Stomach smooth muscle (tissue), 2 donors: ENCODE results near the gene SLC12A7.
A peak's percentile ranks its signal among the peaks of the same experiment; 100 is the strongest.
"Not testable (repeated sequence)": the region's sequence is repeated elsewhere in the genome, so short reads cannot be mapped to it uniquely, and the experiment has no call there.

ENCODE experiments used
- H3K27ac ChIP-seq: one replicate; pipeline ENCODE4 v1.7.0; 2013; ENCODE audit warnings: mild to moderate bottlenecking, low read length, inconsistent platforms
- H3K27me3 ChIP-seq, 2 donors: one replicate each; pipeline ENCODE4 v1.7.0; 2013; ENCODE audit warnings: low read length in 2 of 2; ENCODE audit not compliant: insufficient read depth in 2 of 2, control insufficient read depth in 1 of 2
- H3K36me3 ChIP-seq, 2 donors: one replicate each; pipeline ENCODE4 v1.7.0; 2013; ENCODE audit warnings: low read length in 2 of 2; ENCODE audit not compliant: control insufficient read depth in 2 of 2, insufficient read depth in 2 of 2
- H3K4me1 ChIP-seq: one replicate; pipeline ENCODE4 v1.7.0; 2013; ENCODE audit warnings: low read length; ENCODE audit not compliant: control insufficient read depth, insufficient read depth
- H3K4me3 ChIP-seq, 2 donors: one replicate each; pipeline ENCODE4 v1.7.0; 2013; ENCODE audit warnings: low read length in 2 of 2
- H3K9ac ChIP-seq, 2 donors: one replicate each; pipeline ENCODE4 v1.7.0; 2013; ENCODE audit warnings: low read length in 2 of 2, mild to moderate bottlenecking in 1 of 2
- H3K9me3 ChIP-seq, 2 donors: one replicate each; pipeline ENCODE4 v1.7.0; 2013; ENCODE audit warnings: low read length in 2 of 2; ENCODE audit not compliant: control insufficient read depth in 2 of 2
- donor health status: healthy.
- donor health status: Pancreatic carcinoma.

The SLC12A7 gene

GRCh38 chr5:1111727-1112289 lies at the start of gene SLC12A7:
Gene SLC12A7 (minus strand): TSS chr5:1112063. CDS start chr5:1111991, 72 bp downstream.
- peaks cover 40% of the 10 kb centered on the region for H3K4me1 ChIP-seq
- H3K9me3 ChIP-seq = no peaks in the 10 kb centered on the region
- peak within 1 kb of the TSS; percentile 79 for H3K9ac ChIP-seq
- H3K36me3 ChIP-seq = no peaks in the 10 kb centered on the region
- peak within 1 kb of the TSS; percentile 60 for H3K27ac ChIP-seq
- H3K27me3 ChIP-seq = peaks cover 0 to 3% of the 10 kb centered on the region in 2 donors
- H3K4me3 ChIP-seq = peak within 1 kb of the TSS; percentile 78 to 81

GRCh38 chr5:1161108-1161832 lies 49.4 kb upstream of the SLC12A7 start:
- Histone ChIP-seq H3K9ac (no peak overlapping the region), H3K27ac (no peak overlapping the region), H3K9me3 (peaks cover 0 to 6% of the 10 kb centered on the region in 2 donors), H3K4me3 (no peak overlapping the region), H3K36me3 (no peaks in the 10 kb centered on the region), H3K27me3 (peaks cover 10 to 12% of the 10 kb centered on the region in 2 donors), H3K4me1 (peaks cover 6% of the 10 kb centered on the region)

GRCh38 chr5:1159774-1160406 lies 48.0 kb upstream of the SLC12A7 start:
- no peak overlapping the region for H3K27ac ChIP-seq
- no peaks in the 10 kb centered on the region for H3K36me3 ChIP-seq
- peaks cover 13% of the 10 kb centered on the region for H3K4me1 ChIP-seq
- no peak overlapping the region for H3K9ac ChIP-seq
- H3K27me3 ChIP-seq = peaks cover 15 to 25% of the 10 kb centered on the region in 2 donors
- peaks cover 0 to 6% of the 10 kb centered on the region in 2 donors for H3K9me3 ChIP-seq
- no peak overlapping the region for H3K4me3 ChIP-seq

GRCh38 chr5:1159341-1159675 lies 47.4 kb upstream of the SLC12A7 start:
- H3K27me3 ChIP-seq = peaks cover 20 to 30% of the 10 kb centered on the region in 2 donors
- no peak overlapping the region for H3K9ac ChIP-seq
- peaks cover 13% of the 10 kb centered on the region for H3K4me1 ChIP-seq
- no peak overlapping the region for H3K27ac ChIP-seq
- H3K4me3 ChIP-seq = no peak overlapping the region
- H3K36me3 ChIP-seq = no peaks in the 10 kb centered on the region
- peaks cover 0 to 6% of the 10 kb centered on the region in 2 donors for H3K9me3 ChIP-seq

GRCh38 chr5:1158647-1159340 lies 46.9 kb upstream of the SLC12A7 start:
- Histone ChIP-seq H3K27me3 (peaks cover 25 to 30% of the 10 kb centered on the region in 2 donors), H3K4me3 (no peak overlapping the region), H3K36me3 (no peaks in the 10 kb centered on the region), H3K4me1 (peaks cover 13% of the 10 kb centered on the region), H3K9me3 (peaks cover 0 to 6% of the 10 kb centered on the region in 2 donors), H3K9ac (no peak overlapping the region), H3K27ac (no peak overlapping the region)

GRCh38 chr5:1157461-1157986 lies 45.7 kb upstream of the SLC12A7 start:
- not testable (repeated sequence) for H3K27ac ChIP-seq, H3K4me3 ChIP-seq, H3K36me3 ChIP-seq, H3K9ac ChIP-seq, H3K9me3 ChIP-seq
- peaks cover 13% of the 10 kb centered on the region for H3K4me1 ChIP-seq
- peaks cover 26 to 30% of the 10 kb centered on the region in 2 donors for H3K27me3 ChIP-seq

- Histone ChIP-seq H3K4me1 (peaks cover 10% of the 10 kb centered on the region), H3K4me3 (no peak overlapping the region), H3K9ac (no peak overlapping the region), H3K27ac (no peak overlapping the region), H3K36me3 (no peaks in the 10 kb centered on the region), H3K9me3 (peaks cover 0 to 6% of the 10 kb centered on the region in 2 donors), H3K27me3 (peaks cover 26 to 32% of the 10 kb centered on the region in 2 donors)
Observed at GRCh38 chr5:1156754-1157460, 45.0 kb upstream of the SLC12A7 start.

- no peak overlapping the region for H3K4me3 ChIP-seq
- no peak overlapping the region for H3K27ac ChIP-seq
- peaks cover 7% of the 10 kb centered on the region for H3K4me1 ChIP-seq
- peaks cover 26 to 34% of the 10 kb centered on the region in 2 donors for H3K27me3 ChIP-seq
- no peak overlapping the region for H3K9ac ChIP-seq
- no peaks in the 10 kb centered on the region for H3K36me3 ChIP-seq
- H3K9me3 ChIP-seq = peaks cover 0 to 6% of the 10 kb centered on the region in 2 donors
Observed at GRCh38 chr5:1156033-1156753, 44.3 kb upstream of the SLC12A7 start.

- Histone ChIP-seq H3K27me3 (peaks cover 26 to 34% of the 10 kb centered on the region in 2 donors), H3K9me3 (peaks cover 0 to 6% of the 10 kb centered on the region in 2 donors), H3K9ac (no peak overlapping the region), H3K27ac (no peak overlapping the region), H3K4me1 (peaks cover 7% of the 10 kb centered on the region), H3K36me3 (no peaks in the 10 kb centered on the region), H3K4me3 (no peak overlapping the region)
Observed at GRCh38 chr5:1155191-1156032, 43.5 kb upstream of the SLC12A7 start.
